Measurements from ENCODE around the gene ASCL5. TPM values are rescaled to one million over a fixed set of nuclear protein-coding genes. Genes with fewer than 3 reads are reported as not detected.
A peak's percentile ranks its signal among the peaks of the same experiment; 100 is the strongest.

Gene ASCL5
- total RNA-seq, 1 experiment from 2014 or later, result 0.20 TPM

DNA sequence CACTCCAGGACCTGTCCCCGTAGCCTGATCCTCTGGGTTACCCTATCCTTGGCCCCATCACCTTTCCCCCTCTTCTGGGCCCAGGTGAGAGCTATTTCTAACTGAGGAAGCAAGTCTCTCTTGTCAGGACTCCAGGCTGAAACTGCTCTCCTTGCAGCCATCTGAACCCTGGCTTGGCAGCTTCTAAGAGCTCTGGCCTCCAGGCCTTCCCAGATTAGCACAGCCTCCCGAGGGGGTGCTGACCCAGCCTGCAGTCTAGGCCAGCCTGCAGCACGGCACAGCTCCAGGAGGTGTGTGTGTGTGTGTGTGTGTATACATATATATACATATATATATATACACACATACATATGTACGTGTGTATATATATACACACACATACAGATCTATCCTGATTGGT, 32.2 kb downstream of the ASCL5 start:
- in situ Hi-C loops (cut with HindIII; ENCODE audit: low sequenced_read_pairs), result no loop called here
- DNase-seq (ENCODE audit: low spot score), result no peak

DNA sequence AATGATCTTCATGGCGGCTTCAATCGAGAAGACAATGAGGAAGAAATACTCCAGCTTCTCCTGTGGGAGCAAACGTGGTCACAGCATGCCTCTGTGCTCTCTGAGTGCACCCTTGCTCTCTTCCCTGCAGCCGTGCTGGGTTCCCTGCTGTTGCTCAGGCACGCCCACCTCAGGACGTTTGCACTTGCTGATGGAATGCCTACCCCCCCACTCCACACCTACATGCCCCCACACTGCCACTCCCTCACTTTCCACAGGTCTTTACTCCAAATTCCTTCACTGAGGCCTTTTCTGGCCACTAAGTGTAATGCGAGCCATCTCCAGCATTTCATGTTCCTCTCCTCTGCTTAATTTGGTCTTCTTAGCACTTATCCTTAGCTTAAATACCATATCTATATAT, 33.0 kb downstream of the ASCL5 start:
- in situ Hi-C loops (cut with HindIII; ENCODE audit: low sequenced_read_pairs), result no loop called here
- no peak for DNase-seq (ENCODE audit: low spot score)

GRCh38 chr1:201093561-201093960, 33.4 kb downstream of the ASCL5 start:
- in situ Hi-C loops (cut with HindIII; ENCODE audit: low sequenced_read_pairs), result no loop called here
- no peak for DNase-seq (ENCODE audit: low spot score)

- in situ Hi-C loops (cut with HindIII; ENCODE audit: low sequenced_read_pairs), result no loop called here
- no peak for DNase-seq (ENCODE audit: low spot score)
Observed at GRCh38 chr1:201092738-201093137, 34.2 kb downstream of the ASCL5 start.

DNA sequence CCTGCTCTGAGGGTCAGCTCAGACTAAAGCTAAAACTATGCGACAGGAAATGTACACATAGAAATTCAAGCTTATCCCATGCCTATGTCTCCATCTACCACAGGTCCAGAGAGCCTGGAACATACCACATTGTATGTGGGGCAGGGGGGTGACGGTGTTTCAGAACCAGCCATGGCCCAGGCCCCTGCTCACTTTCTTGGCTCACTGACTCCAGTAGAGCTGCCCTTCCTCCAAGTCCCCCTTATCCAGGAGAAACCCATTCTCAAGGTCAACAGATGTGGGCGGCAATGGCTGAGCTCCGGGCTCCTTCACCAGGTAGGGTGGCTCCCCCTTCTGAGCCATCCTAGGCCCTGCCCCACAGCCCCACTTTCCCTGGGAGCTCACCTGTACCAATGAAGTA, 35.7 kb downstream of the ASCL5 start:
- in situ Hi-C loops (cut with HindIII; ENCODE audit: low sequenced_read_pairs), result no loop called here
- no peak for DNase-seq (ENCODE audit: low spot score)

DNA sequence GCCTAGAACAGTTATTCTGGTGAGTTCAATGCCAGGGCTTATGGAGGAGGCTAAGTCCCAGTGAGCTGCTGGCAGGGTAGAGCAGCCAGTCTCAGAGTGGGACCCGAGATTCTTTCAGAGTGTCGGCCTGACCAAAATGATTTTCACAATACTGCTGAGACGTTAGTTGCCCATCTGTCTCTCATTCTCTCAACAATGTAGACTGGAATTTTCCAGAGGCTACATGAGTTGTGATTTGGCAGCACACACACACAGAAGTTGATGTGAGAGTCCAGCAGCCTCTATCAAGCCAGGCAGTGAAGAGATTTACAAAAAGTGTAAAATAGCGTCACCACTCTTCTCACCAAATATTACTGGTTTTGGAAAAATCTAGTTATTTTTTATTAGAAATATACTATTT, 36.4 kb downstream of the ASCL5 start:
- in situ Hi-C loops (cut with HindIII; ENCODE audit: low sequenced_read_pairs), result no loop called here

GRCh38 chr1:201089596-201089995, 37.4 kb downstream of the ASCL5 start:
- DNase-seq (ENCODE audit: low spot score), result no peak
- in situ Hi-C loops (cut with HindIII; ENCODE audit: low sequenced_read_pairs), result no loop called here

More for the DNA sequence above, 36.4 kb downstream of the ASCL5 start:
- DNase-seq (ENCODE audit: low spot score), result no peak

DNA sequence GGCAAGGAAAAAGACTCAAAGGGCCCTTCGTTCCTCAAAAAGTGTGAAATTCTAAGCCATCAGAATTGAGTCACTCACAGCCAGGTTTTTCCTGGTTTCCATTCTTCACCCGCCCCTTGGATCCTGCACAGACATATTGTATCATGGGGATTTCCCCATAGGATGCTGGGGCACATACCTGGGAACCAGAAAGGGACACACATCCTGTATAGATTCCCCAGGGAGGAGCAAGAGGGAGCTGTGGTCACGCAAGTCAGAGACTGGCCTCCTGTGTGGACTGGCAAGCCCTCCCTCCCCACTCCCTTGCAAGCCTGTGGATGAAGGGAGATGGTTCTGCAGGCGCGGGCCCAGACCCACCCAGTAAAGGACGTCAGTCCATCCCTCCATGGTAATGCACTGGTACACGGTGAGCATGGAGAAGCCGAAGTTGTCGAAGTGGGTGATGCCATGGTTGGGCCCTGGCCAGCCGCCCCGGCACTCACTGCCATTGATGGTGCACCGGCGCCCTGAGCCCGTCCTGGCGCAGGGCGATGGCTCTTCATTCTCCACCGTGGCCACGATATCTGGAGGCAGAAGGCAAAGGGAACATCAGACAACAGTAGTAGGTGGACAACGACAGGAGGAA, 38.0 kb downstream of the ASCL5 start:
- in situ Hi-C loops (cut with HindIII; ENCODE audit: low sequenced_read_pairs), result no loop called here
- DNase-seq (ENCODE audit: low spot score), result no peak

GRCh38 chr1:201088395-201088794, 38.6 kb downstream of the ASCL5 start:
- no peak for DNase-seq (ENCODE audit: low spot score)
- in situ Hi-C loops (cut with HindIII; ENCODE audit: low sequenced_read_pairs), result no loop called here

- in situ Hi-C loops (cut with HindIII; ENCODE audit: low sequenced_read_pairs), result no loop called here
Observed at GRCh38 chr1:201085902-201086735, 40.9 kb downstream of the ASCL5 start.

GRCh38 chr1:201084295-201084694, 42.7 kb downstream of the ASCL5 start:
- DNase-seq (ENCODE audit: low spot score), result no peak
- in situ Hi-C loops (cut with HindIII; ENCODE audit: low sequenced_read_pairs), result no loop called here

More at GRCh38 chr1:201085902-201086735, 40.9 kb downstream of the ASCL5 start:
- DNase-seq (ENCODE audit: low spot score), result peak; percentile 35

DNA sequence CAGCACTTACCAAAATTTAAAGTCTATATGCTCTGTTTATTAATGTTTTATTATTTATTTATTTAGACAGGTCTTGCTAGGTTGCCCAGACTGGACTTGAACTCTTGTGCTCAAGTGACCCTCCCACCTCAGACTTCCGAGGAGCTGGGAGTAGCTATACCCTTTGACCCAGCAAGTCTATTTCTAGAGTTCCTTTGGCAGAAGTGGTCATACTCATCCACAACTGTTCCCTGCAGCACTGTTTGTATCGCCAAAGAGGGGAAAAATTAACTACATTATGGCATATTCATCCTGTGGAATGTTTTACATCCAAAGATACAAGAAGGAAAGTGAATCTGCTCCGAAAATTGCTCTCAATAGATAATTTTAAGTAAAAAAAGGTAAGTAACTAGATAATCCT, 43.2 kb downstream of the ASCL5 start:
- DNase-seq (ENCODE audit: low spot score), result no peak
- in situ Hi-C loops (cut with HindIII; ENCODE audit: low sequenced_read_pairs), result no loop called here

DNA sequence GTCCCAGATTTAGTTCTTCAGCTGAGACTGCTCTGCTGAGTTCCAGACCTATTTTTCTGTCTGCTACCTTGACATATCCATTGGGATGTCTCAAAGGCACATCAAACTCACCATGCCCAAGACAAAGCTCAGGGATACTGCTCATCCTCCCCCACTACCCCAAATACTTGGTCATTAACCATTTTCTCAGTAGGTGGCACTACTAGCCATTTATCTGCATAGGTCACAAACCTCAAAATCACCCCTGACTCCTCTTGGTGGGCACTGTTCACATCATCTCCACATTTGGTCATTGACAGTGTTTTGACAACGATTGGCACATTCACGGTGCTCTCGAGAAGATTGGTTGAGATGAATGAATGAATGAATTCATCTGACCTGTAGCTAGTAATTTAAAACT, 46.8 kb downstream of the ASCL5 start:
- in situ Hi-C loops (cut with HindIII; ENCODE audit: low sequenced_read_pairs), result no loop called here
- DNase-seq (ENCODE audit: low spot score), result no peak

DNA sequence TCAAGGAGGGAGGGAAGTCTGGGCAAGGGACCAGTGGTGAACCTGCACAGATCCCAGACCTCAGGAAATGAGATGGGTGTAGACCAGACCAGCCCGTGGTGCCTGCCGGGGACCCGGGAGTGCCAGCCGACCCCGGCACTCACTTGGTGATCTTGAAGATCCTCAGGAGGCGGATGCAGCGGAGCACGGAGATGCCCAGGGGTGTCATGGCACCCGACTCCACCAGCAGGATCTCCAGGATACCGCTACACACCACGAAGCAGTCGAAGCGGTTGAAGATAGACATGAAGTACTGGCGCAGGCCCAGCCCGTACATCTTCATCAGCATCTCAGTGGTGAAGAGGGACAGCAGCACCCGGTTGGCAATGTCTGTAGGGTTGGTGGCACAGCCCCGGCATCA, 49.2 kb downstream of the ASCL5 start:
- in situ Hi-C loops (cut with HindIII; ENCODE audit: low sequenced_read_pairs), result no loop called here
- no peak for DNase-seq (ENCODE audit: low spot score)

GRCh38 chr1:201077116-201077515, 49.9 kb downstream of the ASCL5 start:
- in situ Hi-C loops (cut with HindIII; ENCODE audit: low sequenced_read_pairs), result no loop called here
- DNase-seq (ENCODE audit: low spot score), result no peak

GRCh38 chr1:201076092-201076491, 50.9 kb downstream of the ASCL5 start:
- in situ Hi-C loops (cut with HindIII; ENCODE audit: low sequenced_read_pairs), result no loop called here
- no peak for DNase-seq (ENCODE audit: low spot score)

DNA sequence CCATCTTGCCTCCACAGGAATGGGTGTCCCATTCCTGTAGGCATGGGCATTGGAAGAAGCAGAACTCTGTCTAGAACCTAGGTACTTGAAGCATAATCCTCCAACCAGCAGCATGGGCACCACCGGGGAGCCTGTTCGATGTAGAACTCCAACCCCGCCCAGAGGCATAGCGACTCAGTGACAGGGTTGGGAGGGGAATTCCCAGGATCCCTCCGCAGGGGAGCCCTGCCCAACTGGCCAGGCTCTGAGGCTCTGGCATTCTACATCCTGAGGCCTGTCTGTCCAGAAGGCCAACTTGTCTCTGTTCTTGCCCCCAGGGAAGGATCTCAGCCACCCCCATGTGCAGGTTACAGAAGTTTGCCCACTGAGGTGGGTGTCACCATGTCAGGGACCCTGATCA, 53.0 kb downstream of the ASCL5 start:
- in situ Hi-C loops (cut with HindIII; ENCODE audit: low sequenced_read_pairs), result no loop called here
- no peak for DNase-seq (ENCODE audit: low spot score)

- in situ Hi-C loops (cut with HindIII; ENCODE audit: low sequenced_read_pairs), result no loop called here
- no peak for DNase-seq (ENCODE audit: low spot score)
Observed at GRCh38 chr1:201072922-201073321, 54.1 kb downstream of the ASCL5 start.

GRCh38 chr1:201072149-201072548, 54.8 kb downstream of the ASCL5 start:
- DNase-seq (ENCODE audit: low spot score), result no peak
- in situ Hi-C loops (cut with HindIII; ENCODE audit: low sequenced_read_pairs), result no loop called here

- no peak for DNase-seq (ENCODE audit: low spot score)
Observed at GRCh38 chr1:201069636-201070035, 57.3 kb downstream of the ASCL5 start.

GRCh38 chr1:201068976-201069375, 58.0 kb downstream of the ASCL5 start:
- DNase-seq (ENCODE audit: low spot score), result no peak
- in situ Hi-C loops (cut with HindIII; ENCODE audit: low sequenced_read_pairs), result no loop called here

More at GRCh38 chr1:201069636-201070035, 57.3 kb downstream of the ASCL5 start:
- in situ Hi-C loops (cut with HindIII; ENCODE audit: low sequenced_read_pairs), result no loop called here
